ENCODE measurements around the gene JARID2. TPM values are rescaled to one million over a fixed set of nuclear protein-coding genes. Genes with fewer than 3 reads are reported as not detected.

JARID2 gene
- total RNA-seq, 1 experiment from 2014 or later: 6.0 TPM

DNA sequence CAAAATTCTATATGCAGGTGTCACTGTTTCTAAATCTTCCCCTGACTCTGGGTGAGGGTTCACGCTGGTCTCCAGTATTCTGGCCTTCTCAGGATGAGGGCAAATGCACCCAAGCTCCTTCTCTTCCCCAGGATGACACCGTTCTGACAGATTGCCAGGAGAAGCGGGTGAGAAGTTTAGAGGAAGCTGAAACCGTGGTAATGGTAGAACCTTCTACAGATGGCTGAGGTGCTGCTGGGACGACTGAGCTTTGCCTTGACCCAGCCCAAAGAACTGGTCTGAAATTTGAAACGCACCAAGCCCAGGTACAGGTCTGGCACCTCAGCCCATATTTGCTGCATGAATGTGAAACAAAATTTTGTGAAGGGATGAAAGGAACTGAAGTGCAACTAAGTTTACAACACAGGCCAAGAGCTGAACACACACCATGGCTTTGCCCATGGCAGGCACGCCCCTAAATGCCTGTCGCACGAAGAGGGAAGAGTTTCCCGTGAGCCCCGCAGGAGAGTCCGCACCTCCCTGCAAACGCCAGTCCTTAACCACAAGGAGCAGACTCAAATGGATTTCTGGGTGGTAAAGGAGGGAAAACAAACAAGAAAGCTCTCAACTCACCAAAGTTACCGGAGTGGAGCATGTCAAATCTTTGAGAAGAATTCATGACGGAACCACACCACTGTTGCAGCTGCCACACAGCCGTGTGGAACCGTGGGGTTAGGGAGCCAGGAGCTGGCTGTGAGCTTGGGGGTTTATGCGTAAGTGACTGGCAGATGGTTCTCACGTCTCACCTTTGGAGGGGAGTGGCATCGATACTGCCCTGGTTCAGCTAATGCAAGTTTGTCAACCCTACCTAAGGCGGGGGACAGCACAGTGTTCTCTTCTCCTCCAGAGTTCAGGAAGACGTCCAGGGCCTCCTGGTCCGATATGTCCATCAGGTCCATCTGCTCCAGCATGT lies 278.1 kb downstream of the JARID2 start:
- no peaks in the 10 kb centered on the region for H3K4me1 ChIP-seq (ENCODE audit: control insufficient read depth, insufficient read depth, low read length)
- in situ Hi-C loops (cut with HindIII; ENCODE audit: low pct_unique_long_range_greater_than_20kb, low sequenced_read_pairs): no loop called here
- BruUV-seq (replicated peaks): no TSS peak
- H3K36me3 ChIP-seq (ENCODE audit: control insufficient read depth, insufficient read depth, low read length): no peaks in the 10 kb centered on the region; the same call in 1 of the 2 replicates
- DNase-seq (ENCODE audit: low read depth, low spot score) (no peak), ATAC-seq (no peak)
- TF ChIP-seq SIN3A (IDR thresholded peaks at IDR 0.05; ENCODE audit: borderline replicate concordance, insufficient read depth, low read depth, low read length) (no peak), POLR2AphosphoS5 (IDR thresholded peaks at IDR 0.05; ENCODE audit: low read depth, low read length) (no peak), TCF7L2 (IDR thresholded peaks at IDR 0.05; ENCODE audit: low read depth, low read length) (no peak)
- TF ChIP-seq, protein P1, sequence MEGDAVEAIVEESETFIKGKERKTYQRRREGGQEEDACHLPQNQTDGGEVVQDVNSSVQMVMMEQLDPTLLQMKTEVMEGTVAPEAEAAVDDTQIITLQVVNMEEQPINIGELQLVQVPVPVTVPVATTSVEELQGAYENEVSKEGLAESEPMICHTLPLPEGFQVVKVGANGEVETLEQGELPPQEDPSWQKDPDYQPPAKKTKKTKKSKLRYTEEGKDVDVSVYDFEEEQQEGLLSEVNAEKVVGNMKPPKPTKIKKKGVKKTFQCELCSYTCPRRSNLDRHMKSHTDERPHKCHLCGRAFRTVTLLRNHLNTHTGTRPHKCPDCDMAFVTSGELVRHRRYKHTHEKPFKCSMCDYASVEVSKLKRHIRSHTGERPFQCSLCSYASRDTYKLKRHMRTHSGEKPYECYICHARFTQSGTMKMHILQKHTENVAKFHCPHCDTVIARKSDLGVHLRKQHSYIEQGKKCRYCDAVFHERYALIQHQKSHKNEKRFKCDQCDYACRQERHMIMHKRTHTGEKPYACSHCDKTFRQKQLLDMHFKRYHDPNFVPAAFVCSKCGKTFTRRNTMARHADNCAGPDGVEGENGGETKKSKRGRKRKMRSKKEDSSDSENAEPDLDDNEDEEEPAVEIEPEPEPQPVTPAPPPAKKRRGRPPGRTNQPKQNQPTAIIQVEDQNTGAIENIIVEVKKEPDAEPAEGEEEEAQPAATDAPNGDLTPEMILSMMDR (IDR thresholded peaks at IDR 0.05): no peak
- TF ChIP-seq, protein P2, sequence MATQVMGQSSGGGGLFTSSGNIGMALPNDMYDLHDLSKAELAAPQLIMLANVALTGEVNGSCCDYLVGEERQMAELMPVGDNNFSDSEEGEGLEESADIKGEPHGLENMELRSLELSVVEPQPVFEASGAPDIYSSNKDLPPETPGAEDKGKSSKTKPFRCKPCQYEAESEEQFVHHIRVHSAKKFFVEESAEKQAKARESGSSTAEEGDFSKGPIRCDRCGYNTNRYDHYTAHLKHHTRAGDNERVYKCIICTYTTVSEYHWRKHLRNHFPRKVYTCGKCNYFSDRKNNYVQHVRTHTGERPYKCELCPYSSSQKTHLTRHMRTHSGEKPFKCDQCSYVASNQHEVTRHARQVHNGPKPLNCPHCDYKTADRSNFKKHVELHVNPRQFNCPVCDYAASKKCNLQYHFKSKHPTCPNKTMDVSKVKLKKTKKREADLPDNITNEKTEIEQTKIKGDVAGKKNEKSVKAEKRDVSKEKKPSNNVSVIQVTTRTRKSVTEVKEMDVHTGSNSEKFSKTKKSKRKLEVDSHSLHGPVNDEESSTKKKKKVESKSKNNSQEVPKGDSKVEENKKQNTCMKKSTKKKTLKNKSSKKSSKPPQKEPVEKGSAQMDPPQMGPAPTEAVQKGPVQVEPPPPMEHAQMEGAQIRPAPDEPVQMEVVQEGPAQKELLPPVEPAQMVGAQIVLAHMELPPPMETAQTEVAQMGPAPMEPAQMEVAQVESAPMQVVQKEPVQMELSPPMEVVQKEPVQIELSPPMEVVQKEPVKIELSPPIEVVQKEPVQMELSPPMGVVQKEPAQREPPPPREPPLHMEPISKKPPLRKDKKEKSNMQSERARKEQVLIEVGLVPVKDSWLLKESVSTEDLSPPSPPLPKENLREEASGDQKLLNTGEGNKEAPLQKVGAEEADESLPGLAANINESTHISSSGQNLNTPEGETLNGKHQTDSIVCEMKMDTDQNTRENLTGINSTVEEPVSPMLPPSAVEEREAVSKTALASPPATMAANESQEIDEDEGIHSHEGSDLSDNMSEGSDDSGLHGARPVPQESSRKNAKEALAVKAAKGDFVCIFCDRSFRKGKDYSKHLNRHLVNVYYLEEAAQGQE (IDR thresholded peaks at IDR 0.05; ENCODE audit: insufficient read depth in 1 of 2, low read depth in 2 of 2, low read length in 1 of 2): no peak
- no peak overlapping the region for H3K4me3 ChIP-seq (ENCODE audit: low read depth in 2 of 2, low read length in 2 of 2)
- H3K27ac ChIP-seq (ENCODE audit: low read length): no peak overlapping the region
- ChIA-PET CTCF (no interaction called here), POLR2A (no interaction called here)
- no peaks in the 10 kb centered on the region for H3K27me3 ChIP-seq (ENCODE audit: control insufficient read depth, insufficient read depth, low read length)
- H3K9me3 ChIP-seq (ENCODE audit: control insufficient read depth, insufficient read depth, low read depth, low read length): no peaks in the 10 kb centered on the region
- intact Hi-C loops (cut with micrococcal nuclease; ENCODE audit: unreplicated experiment): no loop called here

DNA sequence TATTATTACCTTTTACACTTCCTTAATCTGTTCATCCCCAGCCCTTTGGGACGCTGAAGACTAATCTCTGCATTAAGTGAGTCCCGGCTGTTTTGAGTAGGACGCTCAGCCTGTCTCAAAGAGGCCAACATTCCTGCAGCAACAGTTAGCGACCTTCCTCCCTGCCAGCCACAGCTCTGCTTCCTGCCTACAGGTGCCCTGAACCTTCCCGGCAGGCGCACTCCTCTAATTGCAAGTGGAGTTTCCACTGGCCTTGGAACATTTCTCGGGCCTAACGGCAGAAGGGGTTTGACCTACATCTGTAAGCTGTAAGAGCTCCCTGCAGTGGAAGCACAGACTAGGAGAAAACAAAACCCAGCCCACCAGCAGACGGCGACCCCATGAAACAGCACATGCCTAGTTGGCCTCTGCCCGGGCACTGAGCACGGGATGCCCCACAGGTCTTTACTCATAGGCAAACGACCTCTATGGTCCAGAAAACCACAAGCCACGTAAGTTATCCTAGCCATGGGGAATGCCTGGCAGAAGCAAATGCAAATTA lies 279.1 kb downstream of the JARID2 start:
- CTCF ChIA-PET: no interaction called here
- H3K36me3 ChIP-seq (ENCODE audit: control insufficient read depth, insufficient read depth, low read length): peaks cover under 1% of the 10 kb centered on the region; the same call in 1 of the 2 replicates
- no peak for TF ChIP-seq POLR2AphosphoS5 (IDR thresholded peaks at IDR 0.05; ENCODE audit: low read depth, low read length)
- H3K27ac ChIP-seq (ENCODE audit: low read length): no peak overlapping the region
- POLR2A ChIA-PET: no interaction called here
- H3K4me1 ChIP-seq (ENCODE audit: control insufficient read depth, insufficient read depth, low read length): no peaks in the 10 kb centered on the region
- BruUV-seq (replicated peaks): no TSS peak
- ATAC-seq (no peak), DNase-seq (ENCODE audit: low read depth, low spot score) (no peak)
- H3K4me3 ChIP-seq (ENCODE audit: low read depth in 2 of 2, low read length in 2 of 2): no peak overlapping the region
- H3K9me3 ChIP-seq (ENCODE audit: control insufficient read depth, insufficient read depth, low read depth, low read length): no peaks in the 10 kb centered on the region
- no peaks in the 10 kb centered on the region for H3K27me3 ChIP-seq (ENCODE audit: control insufficient read depth, insufficient read depth, low read length)
- in situ Hi-C loops (cut with HindIII; ENCODE audit: low pct_unique_long_range_greater_than_20kb, low sequenced_read_pairs): no loop called here
- intact Hi-C loops (cut with micrococcal nuclease; ENCODE audit: unreplicated experiment): no loop called here
